CD4-positive, CD25-positive, alpha-beta regulatory T cell (primary cell): ENCODE data around the gene DDX3Y. TPM values are rescaled to one million over a fixed set of nuclear protein-coding genes. Genes with fewer than 3 reads are reported as not detected.
A peak's percentile ranks its signal among the peaks of the same experiment; 100 is the strongest.

Experiments used
- ATAC-seq, 2 donors: fragments of 150-1000 bp; cut with Tn5 transposase; one replicate each; pipeline ENCODE4 v1.10.0; 2021; ENCODE audit warnings: low read depth in 2 of 2, moderate number of reproducible peaks in 2 of 2, moderate library complexity in 1 of 2
- DNase-seq, 3 donors: peaks; one replicate each; pipeline versions ENCODE4 v3.0.0 to v3.0.0-alpha.2; 2012 to 2022; ENCODE audit warnings: mixed read lengths in 1 of 3
- H3K27ac ChIP-seq: one replicate; pipeline ENCODE4 v1.7.0; 2013; ENCODE audit warnings: mild to moderate bottlenecking, low read length; ENCODE audit not compliant: insufficient read depth, poor library complexity, severe bottlenecking
- H3K27me3 ChIP-seq: one replicate; pipeline ENCODE4 v1.7.0; 2013; ENCODE audit warnings: low read length; ENCODE audit not compliant: control insufficient read depth, insufficient read depth
- H3K36me3 ChIP-seq: one replicate; pipeline ENCODE4 v1.7.0; 2013; ENCODE audit warnings: mild to moderate bottlenecking, low read length, moderate library complexity; ENCODE audit not compliant: control insufficient read depth, insufficient read depth
- H3K4me1 ChIP-seq: 2 replicates; pipeline ENCODE4 v1.7.0; 2013; ENCODE audit warnings: mild to moderate bottlenecking, low read length; ENCODE audit not compliant: insufficient read depth, control insufficient read depth, poor library complexity, severe bottlenecking
- H3K4me3 ChIP-seq: one replicate; pipeline ENCODE4 v1.7.0; 2013; ENCODE audit warnings: low read depth, mild to moderate bottlenecking, low read length, moderate library complexity
- H3K9me3 ChIP-seq, 2 experiments: 1 replicate in 1 of 2; 2 replicates in 1 of 2; pipeline ENCODE4 v1.7.0; 2013; ENCODE audit warnings: low read length in 2 of 2, mild to moderate bottlenecking in 1 of 2, moderate library complexity in 1 of 2; ENCODE audit not compliant: control insufficient read depth in 2 of 2
- H3K27ac Mint-ChIP-seq, 3 donors: one replicate each; pipeline ENCODE4 v1.8.0; 2020 to 2022; ENCODE audit warnings: mild to moderate bottlenecking in 3 of 3, mixed read lengths in 3 of 3, moderate library complexity in 2 of 3
- H3K27me3 Mint-ChIP-seq: one replicate; pipeline ENCODE4 v1.8.0; 2022; ENCODE audit warnings: mild to moderate bottlenecking, mixed read lengths
- H3K36me3 Mint-ChIP-seq: one replicate; pipeline ENCODE4 v1.8.0; 2020; ENCODE audit warnings: mixed read lengths
- H3K4me1 Mint-ChIP-seq, 4 donors: one replicate each; pipeline ENCODE4 v1.8.0; 2020 to 2022; ENCODE audit warnings: mixed read lengths in 4 of 4, mild to moderate bottlenecking in 1 of 4
- H3K4me3 Mint-ChIP-seq, 4 donors: one replicate each; pipeline ENCODE4 v1.8.0; 2020 to 2022; ENCODE audit warnings: mild to moderate bottlenecking in 4 of 4, mixed read lengths in 4 of 4, moderate library complexity in 3 of 4
- H3K9me3 Mint-ChIP-seq, 7 donors: one replicate each; pipeline ENCODE4 v1.8.0; 2020 to 2022; ENCODE audit warnings: mixed read lengths in 7 of 7, mild to moderate bottlenecking in 3 of 7, moderate library complexity in 2 of 7
- polyA plus RNA-seq, 4 donors: library from polyadenylated mRNA; unstranded; fragments of 300-500 nt; fragmentation: Illumina TruSeq; gene quantifications; one replicate each; pipeline ENCODE4 v1.2.3, GENCODE V29; 2021
- total RNA-seq: library from RNA; stranded (reverse); gene quantifications from one replicate; pipeline ENCODE4 v1.2.3, GENCODE V29; 2022

The DDX3Y gene
- 0.37 TPM for total RNA-seq
- polyA plus RNA-seq, result 10 to 100 TPM in 1 of 4 donors, not detected in 3; 39.7 TPM

DNA sequence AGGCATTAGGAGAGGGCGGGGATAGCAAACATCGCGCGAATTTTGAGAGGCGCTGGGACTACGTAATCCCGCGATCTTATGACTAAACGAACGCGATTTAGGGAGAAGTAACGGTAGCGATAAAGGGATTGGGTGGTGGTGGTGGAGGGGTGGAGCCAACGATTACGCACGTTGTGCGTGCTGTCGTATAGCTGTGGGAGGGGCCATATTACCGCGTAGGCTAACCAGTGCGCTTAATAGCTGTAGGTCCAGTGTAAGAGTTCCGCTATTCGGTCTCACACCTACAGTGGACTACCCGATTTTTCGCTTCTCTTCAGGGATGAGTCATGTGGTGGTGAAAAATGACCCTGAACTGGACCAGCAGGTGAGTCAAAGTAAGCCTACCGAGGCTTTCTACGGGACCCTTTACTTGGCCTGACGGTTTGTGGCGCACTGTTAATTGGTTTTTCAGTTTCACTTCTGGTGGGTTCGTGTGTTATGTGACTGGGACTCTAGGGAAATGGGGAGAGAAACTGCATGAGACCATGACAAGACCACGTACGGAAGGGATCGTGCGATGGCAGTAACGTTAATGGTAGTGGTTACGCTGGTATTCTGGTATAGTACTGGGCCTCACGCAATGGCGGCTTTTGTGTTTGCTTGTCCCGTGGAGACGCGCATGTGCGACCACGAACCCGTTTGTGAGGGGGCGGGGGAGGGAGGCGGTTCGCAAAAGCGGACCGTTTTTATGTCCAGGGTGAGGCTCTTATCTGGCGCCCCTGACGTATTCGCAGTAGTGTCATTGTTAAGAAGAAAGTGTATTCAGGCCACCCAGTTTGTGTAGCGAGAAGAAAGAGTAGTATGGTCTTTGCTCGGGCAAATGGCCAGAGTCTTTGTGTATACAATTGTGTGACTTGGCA is at the start of gene DDX3Y:
DDX3Y (plus strand) TSS at position 251 of the 899 bp plus-strand sequence; CDS start at position 320, 69 bp downstream.
- Mint-ChIP-seq H3K27ac (peak within 1 kb of the TSS in 1 of 3 donors; percentile 99), H3K36me3 (no peaks in the 10 kb centered on the region), H3K9me3 (no peaks in the 10 kb centered on the region), H3K27me3 (peaks cover 13% of the 10 kb centered on the region), H3K4me3 (peak within 1 kb of the TSS in 1 of 4 donors; percentile 96), H3K4me1 (peaks cover 0 to 33% (median 4%) of the 10 kb centered on the region in 4 donors)
- H3K9me3 ChIP-seq, result no peaks in the 10 kb centered on the region
- DNase-seq, result peak in 1 of 3 donors; percentile 77
- ATAC-seq, result peak; percentile 94 to 96
- H3K4me3 ChIP-seq, result peak within 1 kb of the TSS; percentile 98
- H3K36me3 ChIP-seq, result peaks cover 3% of the 10 kb centered on the region
- peak within 1 kb of the TSS; percentile 97 for H3K27ac ChIP-seq
- no peaks in the 10 kb centered on the region for H3K27me3 ChIP-seq
- H3K4me1 ChIP-seq, result peaks cover 8% of the 10 kb centered on the region

- Histone ChIP-seq H3K27me3 (no peaks in the 10 kb centered on the region), H3K36me3 (peaks cover 38% of the 10 kb centered on the region), H3K4me1 (no peaks in the 10 kb centered on the region), H3K27ac (no peak overlapping the region), H3K4me3 (no peak overlapping the region), H3K9me3 (no peaks in the 10 kb centered on the region)
- Mint-ChIP-seq H3K27me3 (no peaks in the 10 kb centered on the region), H3K4me3 (no peak overlapping the region), H3K9me3 (no peaks in the 10 kb centered on the region), H3K36me3 (no peaks in the 10 kb centered on the region), H3K27ac (no peak overlapping the region), H3K4me1 (no peaks in the 10 kb centered on the region)
- ATAC-seq (no peak), DNase-seq (no peak)
Measured at GRCh38 chrY:12855791-12856275, 48.8 kb upstream of the DDX3Y start.

GRCh38 chrY:12867960-12868359 is 36.7 kb upstream of the DDX3Y start:
- Histone ChIP-seq H3K4me3 (no peak overlapping the region), H3K4me1 (no peaks in the 10 kb centered on the region), H3K27me3 (no peaks in the 10 kb centered on the region), H3K9me3 (no peaks in the 10 kb centered on the region), H3K27ac (no peak overlapping the region), H3K36me3 (no peaks in the 10 kb centered on the region)
- no peak for ATAC-seq
- peaks cover 0 to 2% (median 0%) of the 10 kb centered on the region in 4 donors for H3K4me1 Mint-ChIP-seq
- H3K4me3 Mint-ChIP-seq, result no peak overlapping the region
- no peaks in the 10 kb centered on the region for H3K36me3 Mint-ChIP-seq
- H3K27me3 Mint-ChIP-seq, result no peaks in the 10 kb centered on the region
- H3K9me3 Mint-ChIP-seq, result no peaks in the 10 kb centered on the region
- H3K27ac Mint-ChIP-seq, result no peak overlapping the region
- DNase-seq, result no peak

DNA sequence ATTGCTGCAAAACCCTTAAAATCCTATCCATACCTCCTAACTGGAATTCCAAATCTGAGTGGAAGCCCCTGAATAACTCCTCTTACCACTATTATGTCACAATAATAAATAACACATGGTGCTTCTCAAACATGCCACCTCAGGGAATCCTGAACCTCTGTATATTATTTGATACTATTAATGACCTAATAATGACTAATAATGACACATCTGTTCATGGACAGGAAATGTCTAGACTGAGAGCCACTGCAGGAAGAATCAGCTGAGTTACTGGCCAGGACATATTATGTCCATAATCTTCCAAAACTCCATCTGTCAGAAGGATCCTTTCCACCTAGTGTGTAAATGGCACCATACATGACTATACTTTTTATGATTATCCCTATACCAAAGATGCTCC is 7.7 kb upstream of the DDX3Y start:
- Histone ChIP-seq H3K4me3 (no peak overlapping the region), H3K9me3 (no peaks in the 10 kb centered on the region), H3K27me3 (peaks cover 2% of the 10 kb centered on the region), H3K36me3 (no peaks in the 10 kb centered on the region), H3K4me1 (no peaks in the 10 kb centered on the region), H3K27ac (no peak overlapping the region)
- H3K36me3 Mint-ChIP-seq, result no peaks in the 10 kb centered on the region
- H3K9me3 Mint-ChIP-seq, result no peaks in the 10 kb centered on the region
- H3K4me3 Mint-ChIP-seq, result no peak overlapping the region
- DNase-seq, result no peak
- ATAC-seq, result no peak
- no peaks in the 10 kb centered on the region for H3K4me1 Mint-ChIP-seq
- H3K27ac Mint-ChIP-seq, result no peak overlapping the region
- H3K27me3 Mint-ChIP-seq, result peaks cover 21% of the 10 kb centered on the region

DNA sequence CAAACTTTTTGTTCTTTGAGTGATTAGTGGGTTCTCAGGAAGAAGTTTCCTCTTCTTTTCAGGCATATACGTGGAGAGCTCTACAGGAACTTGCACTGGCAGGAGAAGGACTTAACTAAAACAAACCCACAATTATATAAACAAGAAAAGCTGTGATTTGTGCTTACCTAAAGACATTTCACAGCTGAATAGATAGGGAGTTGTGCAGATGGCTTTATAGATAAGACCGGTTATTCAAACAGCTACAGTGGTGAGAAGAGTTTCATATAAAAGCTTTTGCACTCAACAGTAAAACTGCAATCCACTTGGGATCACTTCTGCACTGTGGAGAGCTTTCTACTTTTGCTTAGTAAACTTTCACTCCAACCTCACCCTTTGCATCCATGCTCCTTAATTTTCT is 6.1 kb upstream of the DDX3Y start:
- Histone ChIP-seq H3K4me1 (no peaks in the 10 kb centered on the region), H3K27me3 (peaks cover 2% of the 10 kb centered on the region), H3K27ac (no peak overlapping the region), H3K9me3 (no peaks in the 10 kb centered on the region), H3K4me3 (no peak overlapping the region), H3K36me3 (no peaks in the 10 kb centered on the region)
- Mint-ChIP-seq H3K36me3 (no peaks in the 10 kb centered on the region), H3K4me3 (no peak overlapping the region), H3K4me1 (no peaks in the 10 kb centered on the region), H3K9me3 (no peaks in the 10 kb centered on the region), H3K27ac (no peak overlapping the region), H3K27me3 (peaks cover 21% of the 10 kb centered on the region)
- DNase-seq (no peak), ATAC-seq (no peak)

- no peaks in the 10 kb centered on the region for H3K36me3 Mint-ChIP-seq
- ATAC-seq, result peak; percentile 33 to 45
- H3K4me3 ChIP-seq, result peak overlapping the region; percentile 98
Measured at GRCh38 chrY:12905517-12905872, 827 bp downstream of the DDX3Y start.

DNA sequence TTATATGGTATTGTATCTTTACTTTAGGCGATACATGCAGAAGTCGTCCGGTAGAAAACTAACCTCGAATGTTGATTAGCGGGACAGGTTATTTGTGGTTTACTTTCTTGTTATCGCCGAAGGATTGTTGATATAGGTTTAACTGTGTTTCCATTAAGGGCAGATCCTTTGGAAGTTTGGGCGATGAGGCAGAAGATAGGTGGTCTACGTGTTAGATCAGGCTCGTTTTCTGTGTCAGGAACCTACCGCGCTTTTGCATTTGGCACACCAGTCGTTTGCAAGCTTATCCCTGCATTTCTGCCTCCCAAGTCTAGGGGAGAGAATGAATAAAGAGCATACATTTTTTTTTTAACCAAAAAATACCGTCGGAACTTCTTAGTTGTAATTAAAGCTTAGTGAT is 1.2 kb downstream of the DDX3Y start:
- no peaks in the 10 kb centered on the region for H3K36me3 Mint-ChIP-seq
- Histone ChIP-seq H3K9me3 (no peaks in the 10 kb centered on the region), H3K36me3 (peaks cover 6% of the 10 kb centered on the region), H3K27me3 (no peaks in the 10 kb centered on the region), H3K4me3 (peak overlapping the region; percentile 98), H3K27ac (peak overlapping the region; percentile 97), H3K4me1 (peaks cover 8% of the 10 kb centered on the region)
- DNase-seq (no peak), ATAC-seq (no peak)
- peaks cover 0 to 42% (median 6%) of the 10 kb centered on the region in 4 donors for H3K4me1 Mint-ChIP-seq
- H3K27me3 Mint-ChIP-seq, result peaks cover 9% of the 10 kb centered on the region
- peak overlapping the region in 1 of 3 donors; percentile 99 for H3K27ac Mint-ChIP-seq
- no peaks in the 10 kb centered on the region for H3K9me3 Mint-ChIP-seq
- H3K4me3 Mint-ChIP-seq, result peak overlapping the region in 1 of 4 donors; percentile 96

More at GRCh38 chrY:12905517-12905872, 827 bp downstream of the DDX3Y start:
- Histone ChIP-seq H3K9me3 (no peaks in the 10 kb centered on the region), H3K27ac (peak overlapping the region; percentile 97), H3K36me3 (peaks cover 6% of the 10 kb centered on the region), H3K4me1 (peaks cover 8% of the 10 kb centered on the region), H3K27me3 (no peaks in the 10 kb centered on the region)
- H3K9me3 Mint-ChIP-seq, result no peaks in the 10 kb centered on the region
- peak overlapping the region in 1 of 3 donors; percentile 99 for H3K27ac Mint-ChIP-seq
- H3K4me3 Mint-ChIP-seq, result peak overlapping the region in 1 of 4 donors; percentile 96
- DNase-seq, result peak in 1 of 3 donors; percentile 62
- H3K4me1 Mint-ChIP-seq, result peaks cover 0 to 39% (median 6%) of the 10 kb centered on the region in 4 donors
- peaks cover 13% of the 10 kb centered on the region for H3K27me3 Mint-ChIP-seq
